A673 (cell line): ENCODE results near the gene TMEM215. TPM values are rescaled to one million over a fixed set of nuclear protein-coding genes. Genes with fewer than 3 reads are reported as not detected.

Experiments used
- BruUV-seq: library from RNA; stranded (reverse); fragments of 400-500 nt; replicated peaks from 2 replicates; lab custom pipeline; 2021; lab: Mats Ljungman, UMichigan
- CTCF ChIA-PET: fragments of 300-600 bp; sonication (Branson Sonifier 250); formaldehyde crosslinking; loops from one replicate; lab custom pipeline; 2022; ENCODE audit warnings: antibody characterized with exemption; lab: Charles Lee
- POLR2A ChIA-PET: fragments of 300-600 bp; sonication (Branson Sonifier 250); formaldehyde crosslinking; loops from one replicate; lab custom pipeline; 2022; ENCODE audit warnings: antibody characterized with exemption; ENCODE audit not compliant: low non-redundant PET; lab: Charles Lee
- DNase-seq: peaks from one replicate; pipeline ENCODE4 v3.0.0-alpha.2; 2015; ENCODE audit warnings: low spot score
- H3K27ac ChIP-seq: fragments of 200-600 bp; sonication (generic); 2 replicates; pipeline ENCODE4 v1.5.1; 2016; ENCODE audit warnings: mixed run types, low read depth, mild to moderate bottlenecking, mixed read lengths, antibody characterized with exemption, low read length; ENCODE audit not compliant: poor library complexity, severe bottlenecking
- H3K27me3 ChIP-seq: fragments of 200-600 bp; sonication (generic); replicated peaks from 2 replicates; pipeline ENCODE4 v1.6.1; 2017; ENCODE audit warnings: mixed run types, low read depth, mild to moderate bottlenecking, mixed read lengths, antibody characterized with exemption, low read length; ENCODE audit not compliant: insufficient read depth, poor library complexity
- H3K36me3 ChIP-seq: fragments of 200-600 bp; sonication (generic); 2 replicates; pipeline ENCODE4 v1.6.1; 2016; ENCODE audit warnings: mixed run types, mild to moderate bottlenecking, mixed read lengths, antibody characterized with exemption, low read length; ENCODE audit not compliant: insufficient read depth, poor library complexity, severe bottlenecking
- H3K4me1 ChIP-seq: fragments of 200-600 bp; sonication (generic); 2 replicates; pipeline ENCODE4 v1.6.1; 2017; ENCODE audit warnings: mixed run types, mild to moderate bottlenecking, mixed read lengths, antibody characterized with exemption, low read length; ENCODE audit not compliant: insufficient read depth, poor library complexity, severe bottlenecking
- H3K4me3 ChIP-seq: fragments of 200-600 bp; sonication (generic); 2 replicates; pipeline ENCODE4 v1.5.1; 2016; ENCODE audit warnings: low read depth, mixed run types, mild to moderate bottlenecking, mixed read lengths, low read length; ENCODE audit not compliant: poor library complexity, severe bottlenecking
- H3K9me3 ChIP-seq: fragments of 200-600 bp; sonication (generic); 2 replicates; pipeline ENCODE4 v1.6.1; 2016; ENCODE audit warnings: mixed run types, low read depth, mild to moderate bottlenecking, mixed read lengths, antibody characterized with exemption, low read length; ENCODE audit not compliant: poor library complexity, severe bottlenecking
- CTCF ChIP-seq: fragments of 300-800, 200-600 bp; sonication (generic); conservative IDR thresholded peaks from 2 replicates; pipeline ENCODE4 v1.5.1; 2017; ENCODE audit warnings: low read depth, mild to moderate bottlenecking, antibody characterized with exemption, low read length, moderate library complexity, mixed read lengths
- EZH2 ChIP-seq: fragments of 200-600 bp; sonication (generic); IDR thresholded peaks from 2 replicates; pipeline ENCODE4 v1.6.1; 2017; ENCODE audit warnings: borderline replicate concordance, low read depth, mild to moderate bottlenecking, mixed read lengths, antibody characterized with exemption, low read length; ENCODE audit not compliant: poor library complexity, severe bottlenecking
- intact Hi-C: fragments of 100-400 bp; cut with micrococcal nuclease; formaldehyde crosslinking; loops from one replicate; pipeline ENCODE4 v1.10.0; 2022; ENCODE audit not compliant: unreplicated experiment
- total RNA-seq: library from RNA; stranded (reverse); gene quantifications from 2 replicates; pipeline ENCODE4 v1.2.3, GENCODE V29; 2021

The TMEM215 gene
- total RNA-seq, 1 experiment from 2014 or later = not detected

- Histone ChIP-seq H3K9me3 (no peaks in the 10 kb centered on the region), H3K36me3 (no peaks in the 10 kb centered on the region), H3K4me1 (no peaks in the 10 kb centered on the region), H3K27ac (no peak overlapping the region), H3K4me3 (no peak overlapping the region), H3K27me3 (peaks cover 4% of the 10 kb centered on the region)
- no TSS peak for BruUV-seq
- ChIA-PET POLR2A (no interaction called here), CTCF (no interaction called here)
- no peak for TF ChIP-seq CTCF
- no peak for TF ChIP-seq EZH2
- no peak for DNase-seq
- intact Hi-C loops = no loop called here
Observed at GRCh38 chr9:32832346-32832745, 49.0 kb downstream of the TMEM215 start.

Other genes with a start within 250 kb of the TMEM215 start
- 6.5 and 7.6 TPM in 2 replicates for gene SMIM27, start 231.2 kb upstream of the TMEM215 start, total RNA-seq
- 25.3 and 26.8 TPM in 2 replicates for gene TOPORS, start 231.0 kb upstream of the TMEM215 start, total RNA-seq
- 77.5 and 82.6 TPM in 2 replicates for gene NDUFB6, start 210.4 kb upstream of the TMEM215 start, total RNA-seq
- gene TAF1L, start 147.9 kb upstream of the TMEM215 start, total RNA-seq = not detected in 2 replicates
- gene APTX, start 218.1 kb downstream of the TMEM215 start, total RNA-seq = 48.5 and 51.6 TPM in 2 replicates
- 296 and 373 TPM in 2 replicates for gene DNAJA1, start 241.7 kb downstream of the TMEM215 start, total RNA-seq